ENCODE measurements around the gene SESTD1. TPM values are rescaled to one million over a fixed set of nuclear protein-coding genes. Genes with fewer than 3 reads are reported as not detected.

SESTD1 gene
- total and polyA plus RNA-seq, 2 of the 8 experiments (the other 6 are each of a cell fraction or from before 2014, with no cell fraction given) = 5.2 to 49.6 TPM

- Histone ChIP-seq H3K4ac (replicated peaks; ENCODE audit: insufficient read length, low read depth, low read length) (no peak overlapping the region), H3K27ac (ENCODE audit: low read depth, low read length) (no peak overlapping the region), H2BK120ac (replicated peaks; ENCODE audit: low read depth, low read length) (no peak overlapping the region), H4K5ac (ENCODE audit: insufficient read length, low read depth, low read length) (no peak overlapping the region), H4K91ac (replicated peaks; ENCODE audit: insufficient read length, low read length) (no peak overlapping the region), H3K79me2 (ENCODE audit: control insufficient read depth in 1 of 2, insufficient read depth in 2 of 2, low read length in 2 of 2) (no peaks in the 10 kb centered on the region), H3K23ac (ENCODE audit: insufficient read length) (no peak overlapping the region), H2BK20ac (ENCODE audit: low read length) (no peak overlapping the region), H2AK5ac (ENCODE audit: low read depth, low read length) (no peak overlapping the region), H3K4me1 (replicated peaks in 1 of 4; ENCODE audit: control insufficient read depth in 3 of 4, insufficient read depth in 4 of 4, low read length in 3 of 4) (no peaks in the 10 kb centered on the region), H3K9me3 (ENCODE audit: insufficient read depth in 2 of 2, low read depth in 1 of 2, low read length in 1 of 2) (no peaks in the 10 kb centered on the region), H3K23me2 (ENCODE audit: low read depth, low read length) (no peaks in the 10 kb centered on the region), H2BK5ac (ENCODE audit: low read depth, low read length) (no peak overlapping the region), H4K20me1 (replicated peaks in 1 of 2; ENCODE audit: control insufficient read depth in 1 of 2, insufficient read depth in 2 of 2, low read length in 2 of 2) (no peaks in the 10 kb centered on the region), H3K79me1 (ENCODE audit: low read depth, low read length) (no peaks in the 10 kb centered on the region), H3K9ac (replicated peaks in 1 of 4; ENCODE audit: extremely low read depth in 1 of 4, low read depth in 3 of 4, low read length in 3 of 4) (no peak overlapping the region), H2BK12ac (ENCODE audit: low read depth, low read length) (no peak overlapping the region), H3K36me3 (ENCODE audit: control insufficient read depth in 2 of 4, insufficient read depth in 4 of 4, low read length in 3 of 4) (no peaks in the 10 kb centered on the region), H3K18ac (ENCODE audit: extremely low read depth, low read length) (no peak overlapping the region), H3K56ac (replicated peaks; ENCODE audit: insufficient read length, low read depth, low read length) (no peak overlapping the region), H3K14ac (ENCODE audit: insufficient read length) (no peak overlapping the region), H3K4me3 (ENCODE audit: extremely low read depth in 1 of 4, insufficient read depth in 2 of 4, low read depth in 3 of 4, low read length in 4 of 4) (no peak overlapping the region), H3K4me2 (ENCODE audit: insufficient read depth in 1 of 2, low read depth in 2 of 2, low read length in 2 of 2) (no peak overlapping the region), H4K8ac (ENCODE audit: extremely low read depth, insufficient read depth, low read length) (no peak overlapping the region), H3K27me3 (replicated peaks in 1 of 4; ENCODE audit: control insufficient read depth in 3 of 4, extremely low read depth in 1 of 4, insufficient read depth in 3 of 4, low read length in 3 of 4) (no peaks in the 10 kb centered on the region), H2BK15ac (ENCODE audit: low read length) (no peak overlapping the region), H2AFZ (ENCODE audit: low read length) (no peak overlapping the region)
- FAIRE-seq (no peak), DNase-seq (ENCODE audit: low read depth in 1 of 2, low spot score in 2 of 2) (no peak)
- POLR2A ChIA-PET (ENCODE audit: partially characterized antibody) = no interaction called here
- CTCF ChIA-PET (ENCODE audit: partially characterized antibody) = interaction anchor here (0.7 to 2.4 kb wide), 18 partner anchors 8 to 337 kb away, joined by 3 to 14 read pairs (median 6); no protein-coding TSS in a partner anchor
- no peak for TF ChIP-seq BRCA1 (IDR thresholded peaks at IDR 0.05; ENCODE audit: low read depth, low read length)
- TF ChIP-seq TEAD4 (IDR thresholded peaks at IDR 0.05; ENCODE audit: low read depth, low read length) = no peak
Measured at GRCh38 chr2:179130560-179130959, 134.1 kb downstream of the SESTD1 start.
